Right atrium auricular region (tissue), 2 donors: ENCODE data around the gene ZNF385B. TPM values are rescaled to one million over a fixed set of nuclear protein-coding genes. Genes with fewer than 3 reads are reported as not detected.

Experiments
- DNase-seq: peaks from one replicate; pipeline ENCODE4 v3.0.0-alpha.2; 2019; ENCODE audit warnings: low spot score
- H3K27ac ChIP-seq, 2 donors: fragments of 200-600 bp; sonication (generic); 1 replicate in 1 of 2; 2 replicates in 1 of 2; pipeline ENCODE4 v1.5.1; 2016 to 2019
- H3K27me3 ChIP-seq, 2 donors: fragments of 200-600 bp; sonication (generic); one replicate each; pipeline versions ENCODE4 v1.5.1 to v1.6.0; 2017 to 2019
- H3K36me3 ChIP-seq: fragments of 200-600 bp; sonication (generic); one replicate; pipeline ENCODE4 v1.5.1; 2016
- H3K4me1 ChIP-seq, 2 donors: fragments of 200-600 bp; sonication (generic); one replicate each; pipeline versions ENCODE4 v1.5.1 to v1.6.0; 2017 to 2019
- H3K4me3 ChIP-seq, 2 donors: fragments of 200-600 bp; sonication (generic); 1 replicate in 1 of 2; 2 replicates in 1 of 2; pipeline ENCODE4 v1.5.1; 2017 to 2019; ENCODE audit warnings: mild to moderate bottlenecking in 1 of 2, moderate library complexity in 1 of 2
- H3K9me3 ChIP-seq, 2 donors: fragments of 200-600 bp; sonication (generic); one replicate each; pipeline ENCODE4 v1.5.1; 2019
- CTCF ChIP-seq, 2 donors: fragments of 200-600 bp; sonication (generic); IDR thresholded peaks; one replicate each; pipeline ENCODE4 v1.5.1; 2019; ENCODE audit warnings: antibody characterized with exemption in 2 of 2
- total RNA-seq, 2 donors: library from RNA; depleted of rRNA; stranded (reverse); fragments of >200 nt; gene quantifications; one replicate each; pipeline ENCODE4 v1.1.0, GENCODE V29; 2016

ZNF385B gene
- total RNA-seq, 2 donors from 2014 or later = 23.2 to 33.3 TPM

- DNase-seq = no peak
- no peak overlapping the region for H3K27ac ChIP-seq
- H3K4me3 ChIP-seq = no peak overlapping the region
- H3K4me1 ChIP-seq = no peaks in the 10 kb centered on the region
- no peaks in the 10 kb centered on the region for H3K9me3 ChIP-seq
- H3K27me3 ChIP-seq = no peaks in the 10 kb centered on the region
- no peak for TF ChIP-seq CTCF (IDR thresholded peaks at IDR 0.05)
- no peaks in the 10 kb centered on the region for H3K36me3 ChIP-seq
These were observed 158.5 kb downstream of the ZNF385B start for GRCh38 chr2:179702912-179703311.

GRCh38 chr2:179701524-179702110 is 159.8 kb downstream of the ZNF385B start:
- Histone ChIP-seq H3K27me3 (no peaks in the 10 kb centered on the region), H3K4me1 (no peaks in the 10 kb centered on the region), H3K36me3 (no peaks in the 10 kb centered on the region), H3K27ac (no peak overlapping the region), H3K4me3 (no peak overlapping the region), H3K9me3 (no peaks in the 10 kb centered on the region)
- DNase-seq = no peak
- no peak for TF ChIP-seq CTCF (IDR thresholded peaks at IDR 0.05)

- H3K27me3 ChIP-seq = no peaks in the 10 kb centered on the region
- H3K4me3 ChIP-seq = no peak overlapping the region
- no peak for TF ChIP-seq CTCF (IDR thresholded peaks at IDR 0.05)
- H3K9me3 ChIP-seq = no peaks in the 10 kb centered on the region
- H3K4me1 ChIP-seq = no peaks in the 10 kb centered on the region
- no peak overlapping the region for H3K27ac ChIP-seq
- H3K36me3 ChIP-seq = no peaks in the 10 kb centered on the region
- no peak for DNase-seq
These were observed 165.9 kb downstream of the ZNF385B start for GRCh38 chr2:179695486-179695885.

- TF ChIP-seq CTCF (IDR thresholded peaks at IDR 0.05) = no peak
- DNase-seq = no peak
- H3K27ac ChIP-seq = no peak overlapping the region
- H3K9me3 ChIP-seq = no peaks in the 10 kb centered on the region
- no peaks in the 10 kb centered on the region for H3K36me3 ChIP-seq
- H3K4me3 ChIP-seq = no peak overlapping the region
- H3K4me1 ChIP-seq = no peaks in the 10 kb centered on the region
- no peaks in the 10 kb centered on the region for H3K27me3 ChIP-seq
These were observed 166.4 kb downstream of the ZNF385B start for GRCh38 chr2:179694963-179695362.

GRCh38 chr2:179692610-179693009 is 168.8 kb downstream of the ZNF385B start:
- Histone ChIP-seq H3K27ac (no peak overlapping the region), H3K36me3 (no peaks in the 10 kb centered on the region), H3K27me3 (no peaks in the 10 kb centered on the region), H3K4me3 (no peak overlapping the region), H3K4me1 (no peaks in the 10 kb centered on the region), H3K9me3 (no peaks in the 10 kb centered on the region)
- no peak for DNase-seq
- no peak for TF ChIP-seq CTCF (IDR thresholded peaks at IDR 0.05)

- Histone ChIP-seq H3K27me3 (no peaks in the 10 kb centered on the region), H3K36me3 (no peaks in the 10 kb centered on the region), H3K4me1 (no peaks in the 10 kb centered on the region), H3K27ac (no peak overlapping the region), H3K4me3 (no peak overlapping the region), H3K9me3 (no peaks in the 10 kb centered on the region)
- no peak for TF ChIP-seq CTCF (IDR thresholded peaks at IDR 0.05)
- DNase-seq = no peak
These were observed 169.4 kb downstream of the ZNF385B start for GRCh38 chr2:179692043-179692442.
